Erythroblast (primary cell): Measurements from ENCODE around the gene ARF4.

Source experiments
- GATA1 ChIP-seq: IDR thresholded peaks from 2 replicates; pipeline ENCODE4 v1.6.1; 2011; ENCODE audit warnings: low read depth, mild to moderate bottlenecking, control low read depth, low read length, moderate library complexity
- POLR2A ChIP-seq: IDR thresholded peaks from 2 replicates; pipeline ENCODE4 v1.6.1; 2011; ENCODE audit warnings: mild to moderate bottlenecking, low read length

DNA sequence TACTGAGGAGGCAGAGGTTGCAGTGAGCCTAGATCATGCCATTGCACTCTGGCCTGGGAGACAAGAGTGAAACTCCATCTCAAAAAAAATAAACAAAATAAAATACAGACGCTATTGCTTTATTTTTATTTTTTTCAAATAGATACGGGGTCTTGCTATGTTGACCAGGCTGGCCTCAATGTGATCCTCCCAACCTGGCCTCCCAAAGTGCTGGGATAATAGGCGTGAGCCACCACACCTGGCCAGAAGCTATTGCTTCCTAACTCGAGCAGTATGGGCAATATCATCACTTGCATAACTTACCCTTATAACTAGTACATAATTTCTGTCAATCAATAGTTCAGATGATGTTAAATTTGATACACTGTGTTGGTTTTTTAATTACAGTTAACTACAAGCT, 3.0 kb downstream of the ARF4 start:
- TF ChIP-seq POLR2A (no peak), GATA1 (no peak)
